Neural cell (in vitro differentiated cells): Measurements from ENCODE around the gene ZNF277. TPM values are rescaled to one million over a fixed set of nuclear protein-coding genes. Genes with fewer than 3 reads are reported as not detected.

Experiments used
- H2AFZ ChIP-seq: fragments of 200-600, 300-800 bp; sonication (generic), shearing (Covaris generic); 2 replicates; pipeline ENCODE4 v1.6.0; 2014; ENCODE audit warnings: low read depth, mild to moderate bottlenecking, antibody characterized with exemption, low read length, moderate library complexity
- H3F3A ChIP-seq: fragments of 200-600 bp; shearing (Covaris generic); 2 replicates; pipeline ENCODE4 v1.6.1; 2016; ENCODE audit warnings: mild to moderate bottlenecking, moderate library complexity, mixed read lengths, antibody characterized with exemption, low read length; ENCODE audit not compliant: insufficient read depth, poor library complexity, severe bottlenecking
- H3K27ac ChIP-seq: fragments of 200-600, 300-800 bp; sonication (generic), shearing (Covaris generic); 2 replicates; pipeline ENCODE4 v1.5.1; 2014; ENCODE audit warnings: mild to moderate bottlenecking, low read length, moderate library complexity
- H3K27me3 ChIP-seq: fragments of 300-800, 200-600 bp; sonication (generic), shearing (Covaris generic); 2 replicates; pipeline ENCODE4 v1.6.0; 2014; ENCODE audit warnings: mild to moderate bottlenecking, low read depth, low read length, moderate library complexity; ENCODE audit not compliant: insufficient read depth
- H3K36me3 ChIP-seq: fragments of 300-800, 200-600 bp; sonication (generic), shearing (Covaris generic); 2 replicates; pipeline ENCODE4 v1.5.1; 2014; ENCODE audit warnings: mild to moderate bottlenecking, antibody characterized with exemption, low read length, moderate library complexity; ENCODE audit not compliant: insufficient read depth
- H3K4me2 ChIP-seq: fragments of 300-800, 200-600 bp; sonication (generic), shearing (Covaris generic); 2 replicates; pipeline ENCODE4 v1.6.0; 2014; ENCODE audit warnings: mild to moderate bottlenecking, low read length
- H3K4me3 ChIP-seq: fragments of 300-800, 200-600 bp; sonication (generic), shearing (Covaris generic); 2 replicates; pipeline ENCODE4 v1.5.1; 2014; ENCODE audit warnings: mild to moderate bottlenecking, low read length, moderate library complexity
- H3K79me2 ChIP-seq: fragments of 200-600 bp; shearing (Covaris generic); replicated peaks from 2 replicates; pipeline ENCODE4 v1.6.0; 2014; ENCODE audit warnings: mild to moderate bottlenecking, low read length, moderate library complexity; ENCODE audit not compliant: insufficient read depth
- H3K9ac ChIP-seq: fragments of 300-800, 200-600 bp; sonication (generic), shearing (Covaris generic); 2 replicates; pipeline ENCODE4 v1.6.1; 2016; ENCODE audit warnings: mild to moderate bottlenecking, low read length, mixed read lengths
- H3K9me2 ChIP-seq: fragments of 200-600 bp; shearing (Covaris generic); 2 replicates; pipeline ENCODE4 v1.6.1; 2016; ENCODE audit warnings: mild to moderate bottlenecking, low read length, mixed read lengths; ENCODE audit not compliant: insufficient read depth
- H3K9me3 ChIP-seq: fragments of 200-600, 300-800 bp; sonication (generic), shearing (Covaris generic); 2 replicates; pipeline ENCODE4 v1.6.1; 2016; ENCODE audit warnings: mild to moderate bottlenecking, mixed run types, low read length, moderate library complexity, mixed read lengths
- H4K20me1 ChIP-seq: fragments of 200-600 bp; shearing (Covaris generic); 2 replicates; pipeline ENCODE4 v1.6.1; 2016; ENCODE audit warnings: mild to moderate bottlenecking, mixed run types; ENCODE audit not compliant: insufficient read depth
- CTCF ChIP-seq: fragments of 450-650 bp; IDR thresholded peaks from 2 replicates; pipeline ENCODE4 v1.5.1; 2014; ENCODE audit warnings: antibody characterized with exemption, mild to moderate bottlenecking, moderate library complexity; ENCODE audit not compliant: poor library complexity, severe bottlenecking
- EP300 ChIP-seq: fragments of 450-650 bp; conservative IDR thresholded peaks from 2 replicates; pipeline ENCODE4 v1.6.1; 2014; ENCODE audit warnings: antibody characterized with exemption, mild to moderate bottlenecking, moderate library complexity; ENCODE audit not compliant: poor library complexity, severe bottlenecking
- EZH2 ChIP-seq: fragments of 200-600, 300-800 bp; shearing (Covaris generic), sonication (generic); IDR thresholded peaks from 2 replicates; pipeline ENCODE4 v1.6.1; 2014; ENCODE audit warnings: antibody characterized with exemption, low read length, borderline replicate concordance, mild to moderate bottlenecking; ENCODE audit not compliant: insufficient read depth, poor library complexity, severe bottlenecking
- MXI1 ChIP-seq: fragments of 450-650 bp; conservative IDR thresholded peaks from 2 replicates; pipeline ENCODE4 v1.6.1; 2014; ENCODE audit warnings: antibody characterized with exemption, mild to moderate bottlenecking; ENCODE audit not compliant: poor library complexity, severe bottlenecking
- POLR2AphosphoS5 ChIP-seq: IDR thresholded peaks from 2 replicates; pipeline ENCODE4 v1.6.1; 2012
- RAD21 ChIP-seq: fragments of 450-650 bp; conservative IDR thresholded peaks from 2 replicates; pipeline ENCODE4 v1.6.1; 2014; ENCODE audit warnings: antibody characterized with exemption, mild to moderate bottlenecking, moderate library complexity
- SMC3 ChIP-seq: fragments of 450-650 bp; conservative IDR thresholded peaks from 2 replicates; pipeline ENCODE4 v1.6.1; 2014; ENCODE audit warnings: antibody characterized with exemption, mild to moderate bottlenecking, moderate library complexity; ENCODE audit not compliant: poor library complexity
- TAF1 ChIP-seq: IDR thresholded peaks from 2 replicates; pipeline ENCODE4 v1.6.1; 2012; ENCODE audit warnings: low read depth
- polyA plus RNA-seq: library from polyadenylated mRNA; depleted of rRNA; stranded (reverse); fragments of >200 nt; gene quantifications from 2 replicates; pipeline ENCODE4 v1.2.3, GENCODE V29; 2014
- TF ChIP-seq, protein P1 (sequence below): IDR thresholded peaks from 2 replicates; pipeline ENCODE4 v1.6.1; 2012; ENCODE audit warnings: borderline replicate concordance

Gene ZNF277
- polyA plus RNA-seq, 1 donor from 2014 or later: 30.0 TPM

- Histone ChIP-seq H3K9ac (no peak overlapping the region), H3K79me2 (no peaks in the 10 kb centered on the region), H3K27me3 (no peaks in the 10 kb centered on the region), H3K9me3 (no peaks in the 10 kb centered on the region), H3F3A (no peaks in the 10 kb centered on the region), H3K4me3 (no peak overlapping the region), H3K4me2 (no peak overlapping the region), H3K27ac (no peak overlapping the region), H2AFZ (no peak overlapping the region), H3K9me2 (no peaks in the 10 kb centered on the region), H3K36me3 (no peaks in the 10 kb centered on the region), H4K20me1 (no peaks in the 10 kb centered on the region)
- TF ChIP-seq EZH2 (no peak), MXI1 (no peak), RAD21 (no peak), SMC3 (no peak), CTCF (no peak), TAF1 (no peak), POLR2AphosphoS5 (no peak), EP300 (no peak)
- TF ChIP-seq, protein P1, sequence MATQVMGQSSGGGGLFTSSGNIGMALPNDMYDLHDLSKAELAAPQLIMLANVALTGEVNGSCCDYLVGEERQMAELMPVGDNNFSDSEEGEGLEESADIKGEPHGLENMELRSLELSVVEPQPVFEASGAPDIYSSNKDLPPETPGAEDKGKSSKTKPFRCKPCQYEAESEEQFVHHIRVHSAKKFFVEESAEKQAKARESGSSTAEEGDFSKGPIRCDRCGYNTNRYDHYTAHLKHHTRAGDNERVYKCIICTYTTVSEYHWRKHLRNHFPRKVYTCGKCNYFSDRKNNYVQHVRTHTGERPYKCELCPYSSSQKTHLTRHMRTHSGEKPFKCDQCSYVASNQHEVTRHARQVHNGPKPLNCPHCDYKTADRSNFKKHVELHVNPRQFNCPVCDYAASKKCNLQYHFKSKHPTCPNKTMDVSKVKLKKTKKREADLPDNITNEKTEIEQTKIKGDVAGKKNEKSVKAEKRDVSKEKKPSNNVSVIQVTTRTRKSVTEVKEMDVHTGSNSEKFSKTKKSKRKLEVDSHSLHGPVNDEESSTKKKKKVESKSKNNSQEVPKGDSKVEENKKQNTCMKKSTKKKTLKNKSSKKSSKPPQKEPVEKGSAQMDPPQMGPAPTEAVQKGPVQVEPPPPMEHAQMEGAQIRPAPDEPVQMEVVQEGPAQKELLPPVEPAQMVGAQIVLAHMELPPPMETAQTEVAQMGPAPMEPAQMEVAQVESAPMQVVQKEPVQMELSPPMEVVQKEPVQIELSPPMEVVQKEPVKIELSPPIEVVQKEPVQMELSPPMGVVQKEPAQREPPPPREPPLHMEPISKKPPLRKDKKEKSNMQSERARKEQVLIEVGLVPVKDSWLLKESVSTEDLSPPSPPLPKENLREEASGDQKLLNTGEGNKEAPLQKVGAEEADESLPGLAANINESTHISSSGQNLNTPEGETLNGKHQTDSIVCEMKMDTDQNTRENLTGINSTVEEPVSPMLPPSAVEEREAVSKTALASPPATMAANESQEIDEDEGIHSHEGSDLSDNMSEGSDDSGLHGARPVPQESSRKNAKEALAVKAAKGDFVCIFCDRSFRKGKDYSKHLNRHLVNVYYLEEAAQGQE: no peak
Observed at GRCh38 chr7:112334366-112334765, 127.9 kb downstream of the ZNF277 start.

GRCh38 chr7:112336261-112336660 lies 129.8 kb downstream of the ZNF277 start:
- H2AFZ ChIP-seq: no peak overlapping the region
- no peaks in the 10 kb centered on the region for H3K27me3 ChIP-seq
- no peak overlapping the region for H3K27ac ChIP-seq
- H3F3A ChIP-seq: no peaks in the 10 kb centered on the region
- no peaks in the 10 kb centered on the region for H4K20me1 ChIP-seq
- H3K9me3 ChIP-seq: no peaks in the 10 kb centered on the region
- no peak for TF ChIP-seq EZH2
- no peak for TF ChIP-seq POLR2AphosphoS5
- no peak for TF ChIP-seq EP300
- TF ChIP-seq SMC3: no peak
- no peak for TF ChIP-seq TAF1
- TF ChIP-seq, protein P1: no peak
- no peak for TF ChIP-seq RAD21
- TF ChIP-seq CTCF: no peak
- no peak for TF ChIP-seq MXI1
- H3K79me2 ChIP-seq: no peaks in the 10 kb centered on the region
- no peaks in the 10 kb centered on the region for H3K36me3 ChIP-seq
- no peak overlapping the region for H3K4me2 ChIP-seq
- H3K9me2 ChIP-seq: no peaks in the 10 kb centered on the region
- no peak overlapping the region for H3K4me3 ChIP-seq
- no peak overlapping the region for H3K9ac ChIP-seq
